Breast epithelium (tissue), 4 donors: ENCODE measurements around the gene SLC6A17. TPM values are rescaled to one million over a fixed set of nuclear protein-coding genes. Genes with fewer than 3 reads are reported as not detected.

ENCODE experiments used
- DNase-seq, 2 donors: peaks; one replicate each; pipeline ENCODE4 v3.0.0-alpha.2; 2019; ENCODE audit warnings: low spot score in 2 of 2
- H3K27ac ChIP-seq, 2 donors: fragments of 200-600 bp; sonication (generic) in 1 of 2; one replicate each; pipeline ENCODE4 v1.5.1; 2016 to 2019; ENCODE audit warnings: mild to moderate bottlenecking in 1 of 2
- H3K27me3 ChIP-seq, 2 donors: fragments of 200-600 bp; sonication (generic) in 1 of 2; one replicate each; pipeline versions ENCODE4 v1.5.1 to v1.6.0; 2017 to 2019; ENCODE audit warnings: control low read depth in 1 of 2, mild to moderate bottlenecking in 1 of 2
- H3K36me3 ChIP-seq: fragments of 200-600 bp; one replicate; pipeline ENCODE4 v1.5.1; 2019
- H3K4me1 ChIP-seq, 2 donors: fragments of 200-600 bp; sonication (generic); one replicate each; pipeline ENCODE4 v1.5.1; 2016 to 2019; ENCODE audit warnings: control low read depth in 1 of 2
- H3K4me3 ChIP-seq, 3 donors: fragments of 200-600 bp; sonication (generic); 1 replicate in 2 of 3; 2 replicates in 1 of 3; pipeline ENCODE4 v1.5.1; 2016 to 2019; ENCODE audit warnings: mild to moderate bottlenecking in 3 of 3, moderate library complexity in 2 of 3
- H3K9me3 ChIP-seq, 2 donors: fragments of 200-600 bp; sonication (generic) in 1 of 2; one replicate each; pipeline ENCODE4 v1.5.1; 2016 to 2019; ENCODE audit warnings: control low read depth in 1 of 2
- POLR2A ChIP-seq: fragments of 450-650 bp; IDR thresholded peaks from one replicate; pipeline ENCODE4 v1.6.1; 2016; ENCODE audit warnings: antibody characterized with exemption, mild to moderate bottlenecking, moderate library complexity
- POLR2AphosphoS5 ChIP-seq, 3 donors: sonication (generic); formaldehyde crosslinking; IDR thresholded peaks; one replicate each; pipeline ENCODE4 v1.6.1; 2017; ENCODE audit warnings: antibody characterized with exemption in 3 of 3
- intact Hi-C: fragments of 100-400 bp; cut with DNase I; formaldehyde crosslinking; loops from one replicate; pipeline ENCODE4 v1.15.1; 2023; ENCODE audit warnings: low total_unique reads
- total RNA-seq, 3 donors: library from RNA; depleted of rRNA; stranded (reverse); fragments of >200 nt; gene quantifications; one replicate each; pipeline ENCODE4 v1.1.0, GENCODE V29; 2016
- TF ChIP-seq, protein P1 (sequence below), 3 donors: fragments of 450-650 bp; IDR thresholded peaks; one replicate each; pipeline ENCODE4 v1.5.1; 2016 to 2017; ENCODE audit warnings: antibody characterized with exemption in 3 of 3, mild to moderate bottlenecking in 3 of 3, moderate library complexity in 3 of 3

Gene SLC6A17
- total RNA-seq, 3 donors from 2014 or later = under 0.01 to 0.29 (median under 0.01) TPM

GRCh38 chr1:110218739-110219138 lies 68.4 kb downstream of the SLC6A17 start:
- intact Hi-C loops = no loop called here
- no peak for DNase-seq
- TF ChIP-seq, protein P1, sequence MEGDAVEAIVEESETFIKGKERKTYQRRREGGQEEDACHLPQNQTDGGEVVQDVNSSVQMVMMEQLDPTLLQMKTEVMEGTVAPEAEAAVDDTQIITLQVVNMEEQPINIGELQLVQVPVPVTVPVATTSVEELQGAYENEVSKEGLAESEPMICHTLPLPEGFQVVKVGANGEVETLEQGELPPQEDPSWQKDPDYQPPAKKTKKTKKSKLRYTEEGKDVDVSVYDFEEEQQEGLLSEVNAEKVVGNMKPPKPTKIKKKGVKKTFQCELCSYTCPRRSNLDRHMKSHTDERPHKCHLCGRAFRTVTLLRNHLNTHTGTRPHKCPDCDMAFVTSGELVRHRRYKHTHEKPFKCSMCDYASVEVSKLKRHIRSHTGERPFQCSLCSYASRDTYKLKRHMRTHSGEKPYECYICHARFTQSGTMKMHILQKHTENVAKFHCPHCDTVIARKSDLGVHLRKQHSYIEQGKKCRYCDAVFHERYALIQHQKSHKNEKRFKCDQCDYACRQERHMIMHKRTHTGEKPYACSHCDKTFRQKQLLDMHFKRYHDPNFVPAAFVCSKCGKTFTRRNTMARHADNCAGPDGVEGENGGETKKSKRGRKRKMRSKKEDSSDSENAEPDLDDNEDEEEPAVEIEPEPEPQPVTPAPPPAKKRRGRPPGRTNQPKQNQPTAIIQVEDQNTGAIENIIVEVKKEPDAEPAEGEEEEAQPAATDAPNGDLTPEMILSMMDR (IDR thresholded peaks at IDR 0.05) = no peak
- no peak for TF ChIP-seq POLR2A
- TF ChIP-seq POLR2AphosphoS5 (IDR thresholded peaks at IDR 0.05) = no peak
- H3K4me3 ChIP-seq = no peak overlapping the region
- peaks cover 0 to 21% of the 10 kb centered on the region in 2 donors for H3K4me1 ChIP-seq
- no peaks in the 10 kb centered on the region for H3K36me3 ChIP-seq
- H3K9me3 ChIP-seq = no peaks in the 10 kb centered on the region
- H3K27ac ChIP-seq = no peak overlapping the region
- no peaks in the 10 kb centered on the region for H3K27me3 ChIP-seq

DNA sequence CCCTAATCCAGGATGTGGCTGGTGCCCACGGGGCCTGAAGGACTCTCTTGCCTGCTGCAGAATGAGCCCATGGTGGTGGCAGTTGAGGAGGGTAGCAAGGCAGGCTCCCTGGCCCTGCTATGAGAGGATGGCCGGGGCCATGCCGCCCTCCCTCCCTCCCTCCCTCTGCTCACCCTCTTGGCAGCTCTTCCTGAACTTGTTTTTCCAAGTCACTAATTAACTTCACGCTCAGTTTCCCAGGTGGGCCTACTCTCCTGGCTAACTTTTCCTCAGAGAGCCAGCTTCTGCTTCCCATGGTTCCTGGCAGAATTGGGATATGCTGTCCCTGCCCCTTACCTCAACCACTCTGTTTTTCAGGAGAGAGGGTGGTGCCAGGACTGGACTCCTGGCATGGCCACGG lies 70.0 kb downstream of the SLC6A17 start:
- Histone ChIP-seq H3K4me3 (no peak overlapping the region), H3K27me3 (no peaks in the 10 kb centered on the region), H3K4me1 (peaks cover 0 to 11% of the 10 kb centered on the region in 2 donors), H3K27ac (no peak overlapping the region), H3K9me3 (no peaks in the 10 kb centered on the region), H3K36me3 (no peaks in the 10 kb centered on the region)
- no peak for DNase-seq
- TF ChIP-seq POLR2A (no peak), POLR2AphosphoS5 (IDR thresholded peaks at IDR 0.05) (no peak)
- TF ChIP-seq, protein P1 (IDR thresholded peaks at IDR 0.05) = no peak
- intact Hi-C loops = no loop called here

DNA sequence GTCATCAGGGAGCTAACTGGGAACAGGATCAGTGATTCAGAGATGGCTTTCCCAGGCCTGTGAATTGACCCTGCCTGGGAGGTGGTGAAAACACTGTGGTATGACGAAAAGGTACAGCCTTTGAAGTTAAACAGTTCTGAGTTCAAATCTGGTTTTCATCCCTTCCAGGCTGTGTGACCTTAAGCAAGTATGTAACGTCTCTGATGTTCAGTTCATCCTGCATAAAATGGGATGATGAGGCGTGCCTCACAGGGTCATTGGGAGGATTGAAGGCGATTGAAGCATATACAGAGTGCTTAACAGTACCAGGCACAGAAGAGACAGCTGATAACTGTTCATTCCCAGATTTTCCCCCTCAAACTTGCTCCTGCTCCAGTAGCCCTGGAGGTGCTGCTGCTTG lies 70.8 kb downstream of the SLC6A17 start:
- no peaks in the 10 kb centered on the region for H3K9me3 ChIP-seq
- no peaks in the 10 kb centered on the region for H3K36me3 ChIP-seq
- intact Hi-C loops = no loop called here
- peaks cover 0 to 3% of the 10 kb centered on the region in 2 donors for H3K4me1 ChIP-seq
- DNase-seq = no peak
- H3K27ac ChIP-seq = no peak overlapping the region
- no peak overlapping the region for H3K4me3 ChIP-seq
- no peaks in the 10 kb centered on the region for H3K27me3 ChIP-seq
- TF ChIP-seq POLR2A = no peak
- TF ChIP-seq, protein P1 (IDR thresholded peaks at IDR 0.05) = no peak
- TF ChIP-seq POLR2AphosphoS5 (IDR thresholded peaks at IDR 0.05) = no peak

- no peak for DNase-seq
- no peak for TF ChIP-seq POLR2AphosphoS5 (IDR thresholded peaks at IDR 0.05)
- no peak for TF ChIP-seq POLR2A
- TF ChIP-seq, protein P1 (IDR thresholded peaks at IDR 0.05) = no peak
- Histone ChIP-seq H3K4me1 (peaks cover 0 to 3% of the 10 kb centered on the region in 2 donors), H3K36me3 (no peaks in the 10 kb centered on the region), H3K27ac (no peak overlapping the region), H3K4me3 (no peak overlapping the region), H3K27me3 (no peaks in the 10 kb centered on the region), H3K9me3 (no peaks in the 10 kb centered on the region)
- intact Hi-C loops = no loop called here
Measured at GRCh38 chr1:110223127-110223526, 72.8 kb downstream of the SLC6A17 start.

GRCh38 chr1:110223581-110223980 lies 73.3 kb downstream of the SLC6A17 start:
- peaks cover 2 to 5% of the 10 kb centered on the region in 2 donors for H3K4me1 ChIP-seq
- no peaks in the 10 kb centered on the region for H3K9me3 ChIP-seq
- no peak overlapping the region for H3K4me3 ChIP-seq
- intact Hi-C loops = no loop called here
- no peaks in the 10 kb centered on the region for H3K36me3 ChIP-seq
- H3K27ac ChIP-seq = no peak overlapping the region
- no peak for DNase-seq
- no peak for TF ChIP-seq POLR2AphosphoS5 (IDR thresholded peaks at IDR 0.05)
- TF ChIP-seq, protein P1 (IDR thresholded peaks at IDR 0.05) = no peak
- TF ChIP-seq POLR2A = no peak
- no peaks in the 10 kb centered on the region for H3K27me3 ChIP-seq
